ENCODE data around the gene DVL2.

GRCh38 chr17:7240375-7240774 is 6.1 kb upstream of the DVL2 start:
- TF ChIP-seq, protein P1, sequence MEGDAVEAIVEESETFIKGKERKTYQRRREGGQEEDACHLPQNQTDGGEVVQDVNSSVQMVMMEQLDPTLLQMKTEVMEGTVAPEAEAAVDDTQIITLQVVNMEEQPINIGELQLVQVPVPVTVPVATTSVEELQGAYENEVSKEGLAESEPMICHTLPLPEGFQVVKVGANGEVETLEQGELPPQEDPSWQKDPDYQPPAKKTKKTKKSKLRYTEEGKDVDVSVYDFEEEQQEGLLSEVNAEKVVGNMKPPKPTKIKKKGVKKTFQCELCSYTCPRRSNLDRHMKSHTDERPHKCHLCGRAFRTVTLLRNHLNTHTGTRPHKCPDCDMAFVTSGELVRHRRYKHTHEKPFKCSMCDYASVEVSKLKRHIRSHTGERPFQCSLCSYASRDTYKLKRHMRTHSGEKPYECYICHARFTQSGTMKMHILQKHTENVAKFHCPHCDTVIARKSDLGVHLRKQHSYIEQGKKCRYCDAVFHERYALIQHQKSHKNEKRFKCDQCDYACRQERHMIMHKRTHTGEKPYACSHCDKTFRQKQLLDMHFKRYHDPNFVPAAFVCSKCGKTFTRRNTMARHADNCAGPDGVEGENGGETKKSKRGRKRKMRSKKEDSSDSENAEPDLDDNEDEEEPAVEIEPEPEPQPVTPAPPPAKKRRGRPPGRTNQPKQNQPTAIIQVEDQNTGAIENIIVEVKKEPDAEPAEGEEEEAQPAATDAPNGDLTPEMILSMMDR (IDR thresholded peaks at IDR 0.05) = no peak
- TF ChIP-seq POLR2A (IDR thresholded peaks at IDR 0.05) = no peak

Measured in heart left ventricle (tissue), 13 donors.